GM12892 (cell line): ENCODE results near the gene NOS1.

Experiments
- POLR2AphosphoS5 ChIP-seq: IDR thresholded peaks from 2 replicates; pipeline ENCODE4 v1.6.1; 2011; ENCODE audit warnings: low read depth, low read length, control low read depth
- TAF1 ChIP-seq: IDR thresholded peaks from 2 replicates; pipeline ENCODE4 v1.6.1; 2011; ENCODE audit warnings: low read depth, mild to moderate bottlenecking, control low read depth, low read length, borderline replicate concordance

- TF ChIP-seq TAF1 = no peak
- TF ChIP-seq POLR2AphosphoS5 = no peak
Measured at GRCh38 chr12:117388951-117389446, 27.6 kb upstream of the NOS1 start.
